GM12892 (cell line): ENCODE results near the gene PCDHGA8.
"Not testable (repeated sequence)": the region's sequence is repeated elsewhere in the genome, so short reads cannot be mapped to it uniquely, and the experiment has no call there.

ENCODE experiments used
- DNase-seq: peaks from one replicate; pipeline ENCODE4 v3.0.0; 2011; ENCODE audit not compliant: insufficient read length
- FAIRE-seq: peaks from 2 replicates; lab custom pipeline; 2011; peaks lifted over from hg19 to GRCh38; lab: Jason Lieb, UNC
- POLR2A ChIP-seq: IDR thresholded peaks from 2 replicates; pipeline ENCODE4 v1.6.1; 2011; ENCODE audit warnings: low read depth, low read length, control low read depth
- POLR2AphosphoS5 ChIP-seq: IDR thresholded peaks from 2 replicates; pipeline ENCODE4 v1.6.1; 2011; ENCODE audit warnings: low read depth, low read length, control low read depth
- TAF1 ChIP-seq: IDR thresholded peaks from 2 replicates; pipeline ENCODE4 v1.6.1; 2011; ENCODE audit warnings: low read depth, mild to moderate bottlenecking, control low read depth, low read length, borderline replicate concordance

Gene PCDHGA8

DNA sequence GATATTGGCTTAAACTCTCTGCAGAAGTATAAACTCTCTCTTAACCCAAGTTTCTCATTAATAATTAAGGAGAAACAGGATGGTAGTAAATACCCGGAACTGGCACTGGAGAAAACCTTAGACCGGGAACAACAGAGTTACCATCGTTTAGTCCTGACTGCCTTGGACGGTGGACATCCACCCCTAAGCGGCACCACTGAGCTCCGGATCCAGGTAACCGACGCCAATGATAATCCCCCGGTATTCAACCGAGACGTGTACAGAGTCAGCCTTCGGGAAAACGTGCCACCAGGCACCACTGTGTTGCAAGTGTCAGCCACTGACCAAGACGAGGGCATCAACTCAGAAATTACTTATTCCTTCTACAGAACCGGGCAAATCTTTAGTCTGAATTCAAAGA, 6.2 kb downstream of the PCDHGA8 start:
- FAIRE-seq (no peak), DNase-seq (no peak)
- TF ChIP-seq TAF1 = no peak

DNA sequence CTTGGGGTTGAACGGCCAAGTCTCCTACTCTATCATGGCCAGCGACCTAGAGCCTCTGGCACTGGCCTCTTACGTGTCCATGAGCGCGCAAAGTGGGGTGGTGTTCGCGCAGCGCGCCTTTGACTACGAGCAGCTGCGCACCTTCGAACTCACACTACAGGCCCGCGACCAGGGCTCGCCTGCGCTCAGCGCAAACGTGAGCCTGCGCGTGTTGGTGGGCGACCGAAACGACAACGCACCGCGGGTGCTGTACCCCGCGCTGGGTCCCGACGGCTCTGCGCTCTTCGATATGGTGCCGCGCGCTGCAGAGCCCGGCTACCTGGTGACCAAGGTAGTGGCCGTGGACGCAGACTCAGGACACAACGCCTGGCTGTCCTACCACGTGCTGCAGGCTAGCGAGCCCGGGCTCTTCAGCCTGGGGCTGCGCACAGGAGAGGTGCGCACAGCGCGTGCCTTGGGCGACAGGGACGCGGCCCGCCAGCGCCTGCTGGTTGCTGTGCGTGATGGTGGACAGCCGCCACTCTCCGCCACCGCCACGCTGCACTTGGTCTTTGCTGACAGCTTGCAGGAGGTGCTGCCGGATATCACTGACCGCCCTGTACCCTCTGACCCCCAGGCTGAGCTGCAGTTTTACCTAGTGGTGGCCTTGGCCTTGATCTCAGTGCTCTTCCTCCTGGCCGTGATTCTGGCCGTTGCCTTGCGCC, 7.3 kb downstream of the PCDHGA8 start:
- DNase-seq (no peak), FAIRE-seq (no peak)

DNA sequence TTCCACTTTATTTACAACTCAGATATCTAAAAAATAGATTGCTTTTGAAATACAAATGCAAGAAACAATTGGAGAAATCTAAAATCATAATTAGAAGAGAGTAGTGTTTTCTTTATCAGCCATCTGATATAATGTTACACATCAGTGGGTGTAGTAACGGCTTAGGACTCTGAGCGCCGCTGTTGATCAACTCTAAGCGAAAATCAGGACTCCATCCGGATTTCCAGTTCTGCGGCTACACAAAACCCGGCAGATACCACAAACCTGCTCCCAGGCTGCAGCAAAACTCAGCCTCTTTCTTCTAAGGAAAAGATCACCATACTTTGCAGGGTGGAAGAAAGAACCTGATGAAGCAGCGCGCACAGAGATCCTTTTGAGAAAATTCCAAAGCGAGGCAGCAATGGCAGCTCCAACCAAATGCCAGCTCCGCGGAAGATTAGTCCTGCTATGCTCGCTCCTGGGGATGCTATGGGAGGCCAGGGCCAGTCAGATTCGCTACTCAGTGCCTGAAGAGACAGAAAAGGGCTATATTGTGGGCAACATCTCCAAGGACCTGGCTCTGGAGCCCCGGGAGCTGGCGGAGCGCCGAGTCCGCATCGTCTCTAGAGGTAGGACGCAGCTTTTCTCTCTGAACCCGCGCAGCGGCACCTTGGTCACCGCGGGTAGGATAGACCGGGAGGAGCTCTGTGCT, 10.3 kb downstream of the PCDHGA8 start, which contains the start of gene PCDHGA9:
Gene PCDHGA9, plus strand, starts transcription at position 226 of the 691 bp plus-strand sequence. Its CDS starts 175 bp downstream, at position 401.
- DNase-seq (no peak), FAIRE-seq (no peak)
- TF ChIP-seq POLR2AphosphoS5 (no peak), TAF1 (no peak), POLR2A (no peak)

More for the DNA sequence above, 7.3 kb downstream of the PCDHGA8 start:
- TF ChIP-seq TAF1 = no peak
- no peak for TF ChIP-seq POLR2AphosphoS5
- TF ChIP-seq POLR2A = no peak

DNA sequence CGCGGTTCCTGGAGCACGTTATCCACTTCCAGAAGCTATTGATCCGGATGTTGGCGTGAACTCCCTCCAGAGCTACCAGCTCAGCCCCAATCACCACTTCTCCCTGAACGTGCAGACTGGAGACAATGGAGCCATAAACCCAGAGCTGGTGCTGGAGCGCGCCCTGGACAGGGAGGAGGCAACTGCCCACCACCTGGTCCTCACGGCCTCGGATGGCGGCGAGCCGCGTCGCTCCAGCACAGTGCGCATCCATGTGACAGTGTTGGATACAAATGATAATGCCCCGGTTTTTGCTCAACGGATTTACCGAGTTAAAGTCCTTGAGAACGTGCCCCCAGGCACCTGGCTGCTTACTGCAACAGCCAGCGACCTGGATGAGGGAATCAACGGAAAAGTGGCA, 11.0 kb downstream of the PCDHGA8 start:
- DNase-seq = no peak
- FAIRE-seq = no peak
- TF ChIP-seq TAF1 = no peak
- no peak for TF ChIP-seq POLR2AphosphoS5
- no peak for TF ChIP-seq POLR2A

DNA sequence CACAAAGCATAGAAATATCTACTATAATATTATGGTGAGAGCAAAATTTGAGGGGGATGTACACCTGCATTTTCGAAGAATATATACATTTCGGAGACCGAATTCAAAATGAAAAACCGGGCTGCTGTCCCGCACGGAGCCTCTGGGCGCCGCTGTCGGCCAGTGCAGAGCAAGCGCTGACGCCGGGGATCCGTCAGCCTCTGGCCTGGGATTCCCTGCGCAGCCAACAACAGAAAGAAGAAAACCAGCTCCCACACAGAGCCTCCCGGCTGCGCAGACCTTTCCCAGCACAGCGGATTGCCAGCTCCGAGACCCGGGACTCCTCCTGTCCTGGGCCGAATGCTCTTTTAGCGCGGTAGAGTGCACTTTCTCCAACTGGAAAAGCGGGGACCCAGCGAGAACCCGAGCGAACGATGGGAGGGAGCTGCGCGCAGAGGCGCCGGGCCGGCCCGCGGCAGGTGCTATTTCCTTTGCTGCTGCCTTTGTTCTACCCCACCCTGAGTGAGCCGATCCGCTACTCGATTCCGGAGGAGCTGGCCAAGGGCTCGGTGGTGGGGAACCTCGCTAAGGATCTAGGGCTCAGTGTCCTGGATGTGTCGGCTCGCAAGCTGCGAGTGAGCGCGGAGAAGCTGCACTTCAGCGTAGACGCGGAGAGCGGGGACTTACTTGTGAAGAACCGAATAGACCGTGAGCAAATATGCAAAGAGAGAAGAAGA, 15.5 kb downstream of the PCDHGA8 start, which contains the start of gene PCDHGB6:
Gene PCDHGB6, plus strand, starts transcription at position 232 of the 716 bp plus-strand sequence. Its CDS starts 182 bp downstream, at position 414.
- DNase-seq, FAIRE-seq: not testable (repeated sequence)

DNA sequence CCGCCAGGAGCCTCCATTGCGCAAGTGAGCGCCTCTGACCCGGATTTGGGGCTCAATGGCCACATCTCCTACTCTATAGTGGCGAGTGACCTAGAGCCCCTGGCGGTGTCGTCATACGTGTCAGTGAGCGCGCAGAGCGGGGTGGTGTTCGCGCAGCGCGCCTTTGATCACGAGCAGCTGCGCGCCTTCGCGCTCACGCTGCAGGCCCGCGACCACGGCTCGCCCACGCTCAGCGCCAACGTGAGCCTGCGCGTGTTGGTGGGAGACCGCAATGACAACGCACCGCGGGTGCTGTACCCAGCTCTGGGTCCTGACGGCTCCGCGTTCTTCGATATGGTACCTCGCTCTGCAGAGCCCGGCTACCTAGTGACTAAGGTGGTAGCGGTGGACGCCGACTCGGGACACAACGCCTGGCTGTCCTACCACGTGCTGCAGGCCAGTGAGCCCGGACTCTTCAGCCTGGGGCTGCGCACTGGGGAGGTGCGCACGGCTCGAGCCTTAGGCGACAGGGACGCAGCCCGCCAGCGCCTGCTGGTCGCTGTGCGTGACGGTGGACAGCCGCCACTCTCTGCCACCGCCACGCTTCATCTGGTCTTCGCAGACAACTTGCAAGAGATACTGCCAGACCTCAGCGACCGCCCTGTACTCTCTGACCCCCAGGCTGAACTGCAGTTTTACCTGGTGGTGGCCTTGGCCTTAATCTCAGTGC, 17.3 kb downstream of the PCDHGA8 start:
- DNase-seq (no peak), FAIRE-seq (no peak)
- TF ChIP-seq POLR2A (no peak), POLR2AphosphoS5 (no peak), TAF1 (no peak)

DNA sequence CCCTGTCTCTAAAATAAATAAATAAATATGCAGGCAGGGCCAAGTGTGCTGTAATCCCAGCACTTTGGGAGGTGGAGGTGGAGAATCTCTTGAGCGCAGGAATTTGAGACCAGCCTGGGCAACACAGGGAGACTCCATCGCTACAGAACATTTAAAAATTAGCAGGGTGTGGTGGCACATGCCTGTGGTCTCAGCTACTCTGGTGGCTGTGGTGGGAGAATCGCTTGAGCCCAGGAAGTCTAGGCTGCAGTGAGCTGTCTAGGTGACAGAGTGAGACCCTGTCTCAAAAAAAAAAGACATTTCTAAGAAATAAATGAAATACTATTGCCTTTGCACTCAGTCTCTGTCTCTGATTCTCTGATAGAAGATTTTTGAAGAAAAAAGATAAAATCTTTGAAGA, 19.1 kb downstream of the PCDHGA8 start:
- DNase-seq = no peak
- FAIRE-seq = no peak
- TF ChIP-seq TAF1 (no peak), POLR2AphosphoS5 (no peak), POLR2A (no peak)

DNA sequence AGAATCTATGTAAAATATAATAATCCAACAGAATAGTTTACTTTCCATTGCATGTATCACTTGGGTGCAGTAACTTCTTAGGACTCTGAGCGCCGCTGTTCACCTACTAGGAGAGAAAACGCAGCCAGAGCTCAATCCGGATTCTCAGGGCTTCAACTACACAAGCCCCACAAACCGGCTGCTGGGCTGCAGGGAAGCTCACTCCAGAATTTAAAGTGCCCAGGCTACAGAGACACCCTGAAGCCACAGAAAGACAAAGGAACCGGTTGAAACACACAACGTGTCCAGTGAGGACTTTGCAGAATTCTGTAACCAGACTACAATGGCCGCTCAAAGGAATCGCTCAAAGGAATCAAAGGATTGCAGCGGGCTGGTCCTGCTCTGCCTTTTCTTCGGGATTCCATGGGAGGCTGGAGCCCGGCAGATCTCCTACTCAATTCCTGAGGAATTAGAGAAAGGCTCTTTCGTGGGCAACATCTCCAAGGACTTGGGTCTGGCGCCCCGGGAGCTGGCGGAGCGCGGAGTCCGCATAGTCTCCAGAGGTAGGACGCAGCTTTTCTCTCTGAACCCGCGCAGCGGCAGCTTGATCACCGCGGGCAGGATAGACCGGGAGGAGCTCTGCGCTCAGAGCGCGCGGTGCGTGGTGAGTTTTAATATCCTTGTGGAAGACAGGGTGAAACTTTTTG, 20.6 kb downstream of the PCDHGA8 start, which contains the start of gene PCDHGA10:
Gene PCDHGA10, plus strand, starts transcription at position 134 of the 686 bp plus-strand sequence. Its CDS starts 189 bp downstream, at position 323.
- FAIRE-seq (peak; percentile 17), DNase-seq (peak; percentile 47)
- TF ChIP-seq TAF1 (no peak), POLR2A (no peak)

DNA sequence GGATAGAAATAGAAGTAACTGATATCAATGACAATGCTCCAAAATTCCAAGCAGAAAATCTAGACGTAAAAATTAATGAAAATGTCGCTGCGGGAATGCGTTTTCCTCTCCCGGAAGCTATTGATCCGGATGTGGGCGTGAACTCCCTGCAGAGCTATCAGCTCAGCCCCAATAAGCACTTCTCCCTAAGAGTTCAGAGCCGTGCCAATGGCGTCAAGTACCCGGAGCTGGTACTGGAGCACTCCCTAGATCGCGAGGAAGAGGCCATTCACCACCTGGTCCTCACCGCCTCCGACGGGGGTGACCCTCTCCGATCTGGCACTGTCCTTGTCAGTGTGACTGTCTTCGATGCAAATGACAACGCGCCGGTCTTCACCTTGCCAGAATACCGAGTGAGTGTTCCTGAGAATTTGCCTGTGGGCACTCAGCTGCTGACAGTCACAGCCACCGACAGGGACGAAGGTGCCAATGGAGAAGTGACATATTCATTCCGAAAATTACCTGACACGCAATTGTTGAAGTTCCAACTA, 21.2 kb downstream of the PCDHGA8 start:
- DNase-seq (no peak), FAIRE-seq (no peak)
- no peak for TF ChIP-seq POLR2AphosphoS5
- no peak for TF ChIP-seq POLR2A
- TF ChIP-seq TAF1 = no peak

DNA sequence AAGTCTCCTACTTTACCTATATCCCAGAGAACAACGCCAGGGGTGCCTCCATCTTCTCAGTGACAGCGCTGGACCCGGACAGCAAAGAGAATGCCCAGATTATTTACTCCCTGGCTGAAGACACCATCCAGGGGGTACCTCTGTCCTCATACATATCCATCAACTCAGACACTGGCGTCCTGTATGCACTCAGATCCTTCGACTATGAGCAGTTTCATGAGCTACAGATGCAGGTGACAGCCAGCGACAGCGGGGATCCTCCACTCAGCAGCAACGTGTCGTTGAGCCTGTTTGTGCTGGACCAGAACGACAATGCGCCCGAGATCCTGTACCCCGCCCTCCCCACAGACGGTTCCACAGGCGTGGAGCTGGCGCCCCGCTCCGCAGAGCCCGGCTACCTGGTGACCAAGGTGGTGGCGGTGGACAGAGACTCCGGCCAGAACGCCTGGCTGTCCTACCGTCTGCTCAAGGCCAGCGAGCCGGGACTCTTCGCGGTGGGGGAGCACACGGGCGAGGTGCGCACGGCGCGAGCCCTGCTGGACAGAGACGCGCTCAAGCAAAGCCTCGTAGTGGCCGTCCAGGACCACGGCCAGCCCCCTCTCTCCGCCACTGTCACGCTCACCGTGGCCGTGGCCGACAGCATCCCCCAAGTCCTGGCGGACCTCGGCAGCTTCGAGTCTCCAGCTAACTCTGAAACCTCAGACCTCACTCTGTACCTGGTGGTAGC, 22.3 kb downstream of the PCDHGA8 start:
- not testable (repeated sequence) for FAIRE-seq, DNase-seq

DNA sequence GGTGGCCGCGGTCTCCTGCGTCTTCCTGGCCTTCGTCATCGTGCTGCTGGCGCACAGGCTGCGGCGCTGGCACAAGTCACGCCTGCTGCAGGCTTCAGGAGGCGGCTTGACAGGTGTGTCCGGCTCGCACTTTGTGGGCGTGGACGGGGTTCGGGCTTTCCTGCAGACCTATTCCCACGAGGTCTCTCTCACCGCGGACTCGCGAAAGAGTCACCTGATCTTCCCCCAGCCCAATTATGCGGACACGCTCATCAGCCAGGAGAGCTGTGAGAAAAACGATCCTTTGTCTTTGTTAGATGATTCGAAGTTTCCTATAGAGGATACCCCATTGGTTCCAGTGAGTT, 22.8 kb downstream of the PCDHGA8 start:
- DNase-seq, FAIRE-seq: not testable (repeated sequence)

DNA sequence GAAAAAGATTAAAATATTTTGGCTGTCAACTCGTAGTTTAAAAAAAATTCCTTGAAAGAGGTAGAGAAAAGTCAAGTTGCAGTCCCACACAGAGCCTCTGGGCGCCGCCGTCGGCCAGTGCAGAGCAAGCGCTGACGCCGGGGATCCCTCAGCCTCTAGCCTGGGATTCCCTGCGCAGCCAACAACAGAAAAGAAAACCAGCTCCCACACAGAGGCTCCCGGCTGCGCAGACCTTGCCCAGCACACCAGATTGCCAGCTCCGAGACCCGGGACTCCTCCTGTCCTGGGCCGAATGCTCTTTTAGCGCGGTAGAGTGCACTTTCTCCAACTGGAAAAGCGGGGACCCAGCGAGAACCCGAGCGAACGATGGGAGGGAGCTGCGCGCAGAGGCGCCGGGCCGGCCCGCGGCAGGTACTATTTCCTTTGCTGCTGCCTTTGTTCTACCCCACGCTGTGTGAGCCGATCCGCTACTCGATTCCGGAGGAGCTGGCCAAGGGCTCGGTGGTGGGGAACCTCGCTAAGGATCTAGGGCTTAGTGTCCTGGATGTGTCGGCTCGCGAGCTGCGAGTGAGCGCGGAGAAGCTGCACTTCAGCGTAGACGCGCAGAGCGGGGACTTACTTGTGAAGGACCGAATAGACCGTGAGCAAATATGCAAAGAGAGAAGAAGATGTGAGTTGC, 25.2 kb downstream of the PCDHGA8 start, which contains the start of gene PCDHGB7:
Gene PCDHGB7, plus strand, starts transcription at position 184 of the 679 bp plus-strand sequence. Its CDS starts 183 bp downstream, at position 367.
- FAIRE-seq (peak; percentile 79), DNase-seq (peak; percentile 54)
